H1 (cell line): ENCODE data around the gene MSL3B.

Experiments
- CTCF ChIA-PET: fragments of 300-600 bp; sonication (Branson Sonifier 250); formaldehyde crosslinking; loops from one replicate; lab custom pipeline; 2021; ENCODE audit not compliant: partially characterized antibody; lab: Charles Lee
- POLR2A ChIA-PET: fragments of 300-600 bp; sonication (Branson Sonifier 250); formaldehyde crosslinking; loops from one replicate; lab custom pipeline; 2021; ENCODE audit warnings: inconsistent platforms; ENCODE audit not compliant: partially characterized antibody; lab: Charles Lee
- DNase-seq, 2 experiments: peaks; one replicate each; pipeline versions ENCODE4 v3.0.0 to v3.0.0-alpha.2; 2010 to 2022; ENCODE audit warnings: low spot score in 2 of 2, low read depth in 1 of 2, mixed read lengths in 1 of 2
- FAIRE-seq: peaks from 2 replicates; lab custom pipeline; 2011; peaks lifted over from hg19 to GRCh38; lab: Jason Lieb, UNC
- H2AFZ ChIP-seq: 2 replicates; pipeline ENCODE4 v1.8.1; 2012; ENCODE audit warnings: low read length, inconsistent platforms
- H2AK5ac ChIP-seq: 2 replicates; pipeline ENCODE4 v1.6.1; 2013; ENCODE audit warnings: low read depth, low read length
- H2BK120ac ChIP-seq: replicated peaks from 2 replicates; pipeline ENCODE3; 2013; ENCODE audit warnings: low read depth, low read length, inconsistent platforms
- H2BK12ac ChIP-seq: 2 replicates; pipeline ENCODE4 v1.6.1; 2013; ENCODE audit warnings: low read depth, low read length
- H2BK15ac ChIP-seq: 2 replicates; pipeline ENCODE4 v1.6.1; 2013; ENCODE audit warnings: low read length
- H2BK20ac ChIP-seq: 2 replicates; pipeline ENCODE4 v1.6.1; 2013; ENCODE audit warnings: low read length
- H2BK5ac ChIP-seq: 2 replicates; pipeline ENCODE4 v1.6.1; 2013; ENCODE audit warnings: low read depth, low read length
- H3K14ac ChIP-seq: 2 replicates; pipeline ENCODE4 v1.6.1; 2013; ENCODE audit warnings: inconsistent platforms; ENCODE audit not compliant: insufficient read length
- H3K18ac ChIP-seq: 2 replicates; pipeline ENCODE4 v1.6.1; 2013; ENCODE audit warnings: low read length; ENCODE audit errors: extremely low read depth
- H3K23ac ChIP-seq: 2 replicates; pipeline ENCODE4 v1.6.1; 2013; ENCODE audit warnings: inconsistent platforms; ENCODE audit not compliant: insufficient read length
- H3K23me2 ChIP-seq: 2 replicates; pipeline ENCODE4 v1.6.1; 2013; ENCODE audit warnings: low read depth, low read length
- H3K27ac ChIP-seq: 2 replicates; pipeline ENCODE4 v1.6.1; 2011; ENCODE audit warnings: low read depth, low read length, inconsistent platforms
- H3K27me3 ChIP-seq, 4 experiments: replicated peaks in 1 of 4; 1 replicate in 1 of 4; 2 replicates in 3 of 4; pipeline versions ENCODE4 v1.6.1 to v1.8.1; 2011 to 2013; ENCODE audit warnings: low read length in 3 of 4, mild to moderate bottlenecking in 3 of 4, inconsistent platforms in 2 of 4, mixed read lengths in 2 of 4, moderate library complexity in 1 of 4; ENCODE audit not compliant: control insufficient read depth in 3 of 4, insufficient read depth in 3 of 4; ENCODE audit errors: extremely low read depth in 1 of 4
- H3K36me3 ChIP-seq, 4 experiments: 2 replicates each; pipeline versions ENCODE4 v1.6.1 to v1.8.1; 2011 to 2013; ENCODE audit warnings: mild to moderate bottlenecking in 4 of 4, low read length in 3 of 4, moderate library complexity in 2 of 4, control low read depth in 1 of 4, inconsistent platforms in 1 of 4; ENCODE audit not compliant: insufficient read depth in 4 of 4, control insufficient read depth in 2 of 4
- H3K4ac ChIP-seq: replicated peaks from 2 replicates; pipeline ENCODE3; 2013; ENCODE audit warnings: low read length, low read depth, mixed read lengths, inconsistent platforms; ENCODE audit not compliant: insufficient read length
- H3K4me1 ChIP-seq, 4 experiments: replicated peaks in 1 of 4; 1 replicate in 1 of 4; 2 replicates in 3 of 4; pipeline versions ENCODE4 v1.6.1 to v1.8.1; 2011 to 2013; ENCODE audit warnings: low read length in 3 of 4, inconsistent platforms in 2 of 4, mixed read lengths in 1 of 4; ENCODE audit not compliant: insufficient read depth in 4 of 4, control insufficient read depth in 3 of 4
- H3K4me2 ChIP-seq, 2 experiments: 2 replicates each; pipeline versions ENCODE4 v1.6.1 to v1.8.1; 2011 to 2013; ENCODE audit warnings: low read depth in 2 of 2, low read length in 2 of 2, control low read depth in 1 of 2, inconsistent platforms in 1 of 2, mild to moderate bottlenecking in 1 of 2; ENCODE audit not compliant: insufficient read depth in 1 of 2
- H3K4me3 ChIP-seq, 4 experiments: fragments of 200-600, 300-600 bp in 1 of 4; sonication (generic), shearing (Covaris generic), sonication (Bioruptor Twin) in 1 of 4; 2 replicates each; pipeline versions ENCODE4 v1.5.1 to v1.8.1; 2011 to 2016; ENCODE audit warnings: low read length in 4 of 4, low read depth in 3 of 4, control low read depth in 2 of 4, inconsistent platforms in 2 of 4, mild to moderate bottlenecking in 2 of 4, mixed read lengths in 1 of 4, moderate library complexity in 1 of 4; ENCODE audit not compliant: insufficient read depth in 2 of 4; ENCODE audit errors: extremely low read depth in 1 of 4
- H3K56ac ChIP-seq: replicated peaks from 2 replicates; pipeline ENCODE3; 2013; ENCODE audit warnings: low read depth, mild to moderate bottlenecking, mixed read lengths, low read length, inconsistent platforms; ENCODE audit not compliant: insufficient read length
- H3K79me1 ChIP-seq: 2 replicates; pipeline ENCODE4 v1.6.1; 2013; ENCODE audit warnings: low read depth, low read length, control low read depth
- H3K79me2 ChIP-seq, 2 experiments: 2 replicates each; pipeline versions ENCODE4 v1.6.1 to v1.8.1; 2012 to 2013; ENCODE audit warnings: low read length in 2 of 2, mild to moderate bottlenecking in 2 of 2, inconsistent platforms in 1 of 2; ENCODE audit not compliant: insufficient read depth in 2 of 2, control insufficient read depth in 1 of 2
- H3K9ac ChIP-seq, 4 experiments: replicated peaks in 1 of 4; 1 replicate in 1 of 4; 2 replicates in 3 of 4; pipeline versions ENCODE4 v1.6.1 to v1.8.1; 2011 to 2013; ENCODE audit warnings: low read depth in 3 of 4, low read length in 3 of 4, control low read depth in 2 of 4, mild to moderate bottlenecking in 2 of 4, moderate library complexity in 2 of 4, inconsistent platforms in 1 of 4; ENCODE audit errors: extremely low read depth in 1 of 4
- H3K9me3 ChIP-seq, 2 experiments: 2 replicates each; pipeline versions ENCODE4 v1.6.1 to v1.8.1; 2012 to 2013; ENCODE audit warnings: mild to moderate bottlenecking in 2 of 2, moderate library complexity in 2 of 2, control low read depth in 1 of 2, inconsistent platforms in 1 of 2, low read depth in 1 of 2, low read length in 1 of 2, mixed read lengths in 1 of 2; ENCODE audit not compliant: insufficient read depth in 2 of 2
- H4K20me1 ChIP-seq, 2 experiments: replicated peaks in 1 of 2; 2 replicates each; pipeline versions ENCODE3 to v1.8.1; 2011 to 2013; ENCODE audit warnings: inconsistent platforms in 2 of 2, low read length in 2 of 2, mild to moderate bottlenecking in 1 of 2; ENCODE audit not compliant: insufficient read depth in 2 of 2, control insufficient read depth in 1 of 2
- H4K5ac ChIP-seq: 2 replicates; pipeline ENCODE4 v1.6.1; 2013; ENCODE audit warnings: low read length, low read depth, mixed read lengths, inconsistent platforms; ENCODE audit not compliant: insufficient read length
- H4K8ac ChIP-seq: 2 replicates; pipeline ENCODE4 v1.8.0; 2013; ENCODE audit warnings: mild to moderate bottlenecking, moderate library complexity, low read length, inconsistent platforms; ENCODE audit not compliant: insufficient read depth; ENCODE audit errors: extremely low read depth
- H4K91ac ChIP-seq: replicated peaks from 2 replicates; pipeline ENCODE3; 2013; ENCODE audit warnings: low read length, mixed read lengths, inconsistent platforms; ENCODE audit not compliant: insufficient read length
- CREB1 ChIP-seq: IDR thresholded peaks from 2 replicates; pipeline ENCODE4 v1.6.1; 2012; ENCODE audit warnings: inconsistent platforms
- SP1 ChIP-seq: IDR thresholded peaks from 2 replicates; pipeline ENCODE4 v1.6.1; 2011; ENCODE audit warnings: low read depth, low read length
- SUZ12 ChIP-seq: fragments of 200-600 bp; sonication (generic); IDR thresholded peaks from 2 replicates; pipeline ENCODE4 v1.6.1; 2012; ENCODE audit warnings: mild to moderate bottlenecking, inconsistent platforms, low read length, moderate library complexity, mixed read lengths
- WGBS, 2 experiments: shearing (Covaris generic) in 1 of 2; methylation state at CpG; one replicate each; pipeline versions ENCODE4 v1.1.6 to v1.1.7; 2013 to 2015; ENCODE audit warnings: low lambda C conversion rate in 2 of 2, mixed read lengths in 2 of 2, inconsistent platforms in 1 of 2, low coverage in 1 of 2, missing lambda C conversion rate in 1 of 2; ENCODE audit not compliant: insufficient replicate concordance in 2 of 2, insufficient coverage in 1 of 2, insufficient read length in 1 of 2; ENCODE audit errors: extremely low coverage in 1 of 2, missing lambda C conversion rate in 1 of 2; 5-methylcytosine and 5-hydroxymethylcytosine counted together

The MSL3B gene

DNA sequence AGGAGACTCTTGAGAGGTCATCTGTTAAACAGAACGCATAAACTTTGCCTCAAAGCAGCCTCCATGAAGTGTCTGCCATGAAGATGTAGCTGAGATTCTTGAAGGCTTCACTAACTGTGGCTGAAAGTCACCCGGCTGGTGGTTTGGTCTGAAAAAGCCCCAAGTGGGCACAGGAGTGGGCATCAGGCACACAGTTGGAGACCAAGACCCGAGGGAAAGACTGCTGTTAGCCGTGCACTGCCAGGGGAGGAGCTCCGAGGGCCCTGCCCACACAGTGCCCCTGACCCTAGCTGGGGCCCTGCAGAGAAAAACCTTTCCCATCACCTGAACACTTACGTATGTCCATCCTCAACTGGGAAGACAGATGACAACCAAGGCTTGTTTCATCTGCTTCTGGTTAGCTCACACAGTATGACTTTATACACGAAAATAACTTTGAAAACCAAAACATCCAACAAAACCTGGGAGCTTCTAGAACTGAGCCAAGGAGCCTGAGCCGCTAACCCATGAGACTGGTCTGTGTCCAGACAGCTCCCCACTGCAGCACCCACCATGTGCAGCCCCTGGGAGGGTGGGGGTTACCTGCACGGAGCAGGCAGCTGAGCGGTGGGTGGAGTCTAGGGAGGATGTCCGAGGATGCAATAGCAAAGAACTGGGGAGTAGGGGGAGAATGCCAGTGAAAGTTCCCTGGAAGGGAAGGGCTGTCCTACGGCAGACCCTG, 29.3 kb downstream of the MSL3B start:
- TF ChIP-seq CREB1: no peak
- no peak for TF ChIP-seq SUZ12
- no peak for TF ChIP-seq SP1
- Histone ChIP-seq H3K14ac (no peak overlapping the region), H3K18ac (no peak overlapping the region), H3K4ac (no peak overlapping the region), H2AK5ac (no peak overlapping the region), H2BK12ac (no peak overlapping the region), H3K36me3 (peaks cover 49 to 93% (median 77%) of the 10 kb centered on the region in 4 experiments), H4K5ac (no peak overlapping the region), H3K56ac (no peak overlapping the region), H4K20me1 (peaks cover 28% of the 10 kb centered on the region in 2 experiments), H2BK20ac (no peak overlapping the region), H3K4me3 (no peak overlapping the region), H3K4me1 (no peaks in the 10 kb centered on the region), H2BK5ac (0 out of 2 replicates have a peak overlapping the region, but pooled peaks have one; percentile 9), H3K79me2 (peaks cover 3 to 70% of the 10 kb centered on the region in 2 experiments; a peak in 3 of 4 replicates), H2AFZ (no peak overlapping the region), H3K79me1 (peaks cover 7% of the 10 kb centered on the region; the same call in 1 of the 2 replicates), H3K23ac (no peak overlapping the region), H3K23me2 (no peaks in the 10 kb centered on the region), H4K91ac (no peak overlapping the region), H3K27ac (no peak overlapping the region; the same call in 1 of the 2 replicates), H3K4me2 (no peak overlapping the region), H2BK120ac (no peak overlapping the region), H2BK15ac (no peak overlapping the region), H3K27me3 (no peaks in the 10 kb centered on the region), H3K9me3 (no peaks in the 10 kb centered on the region), H4K8ac (no peak overlapping the region; the same call in 1 of the 2 replicates), H3K9ac (no peak overlapping the region)
- FAIRE-seq (no peak), DNase-seq (peak in 1 of 2 experiments; percentile 29)
- 95% methylated on average over 12 of the region's 12 CpGs; no CpG with 5 or more reads in 1 of the 2 experiments for WGBS, 2 experiments
- CTCF ChIA-PET: interaction anchor here (1.2 kb wide), 1 partner anchor 19 kb away, joined by 3 read pairs; no protein-coding TSS in a partner anchor
- POLR2A ChIA-PET: interaction anchor here (1.1 kb wide), 1 partner anchor 9 kb away, joined by 3 read pairs; no protein-coding TSS in a partner anchor
